Measurements from ENCODE around the gene SPATA25.
A peak's percentile ranks its signal among the peaks of the same experiment; 100 is the strongest.
"Not testable (repeated sequence)": the region's sequence is repeated elsewhere in the genome, so short reads cannot be mapped to it uniquely, and the experiment has no call there.

The SPATA25 gene

DNA sequence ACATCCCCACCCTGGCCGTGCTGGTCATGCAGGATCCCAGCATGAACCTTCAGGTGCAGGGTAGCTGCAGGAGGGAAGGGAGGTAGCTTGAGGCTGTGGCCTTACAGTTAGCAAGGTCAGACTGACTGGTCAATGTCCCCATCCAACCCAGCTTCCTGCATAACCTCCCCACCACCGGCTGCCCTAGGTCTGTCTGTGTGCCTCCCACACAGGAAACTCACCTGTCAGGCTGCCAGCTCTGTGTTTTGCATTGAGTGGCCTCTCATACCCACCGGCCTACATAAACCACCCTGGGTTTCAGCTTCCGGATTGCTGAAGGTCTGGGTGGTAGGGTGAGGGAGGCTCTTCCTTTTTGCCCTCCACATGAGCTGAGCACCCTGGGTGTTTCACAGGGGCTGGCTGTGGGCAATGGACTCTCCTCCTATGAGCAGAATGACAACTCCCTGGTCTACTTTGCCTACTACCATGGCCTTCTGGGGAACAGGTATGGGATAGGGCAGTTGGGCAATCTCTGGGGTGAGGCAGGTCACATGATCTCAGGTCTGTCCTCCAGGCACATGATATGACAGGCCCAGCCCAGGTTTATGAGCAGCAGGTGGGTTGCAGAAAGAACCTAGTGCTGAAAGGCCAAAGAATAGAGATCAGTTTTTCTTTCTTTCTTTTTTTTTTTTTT is 5.5 kb upstream of the SPATA25 start:
- DNase-seq: no peak

DNA sequence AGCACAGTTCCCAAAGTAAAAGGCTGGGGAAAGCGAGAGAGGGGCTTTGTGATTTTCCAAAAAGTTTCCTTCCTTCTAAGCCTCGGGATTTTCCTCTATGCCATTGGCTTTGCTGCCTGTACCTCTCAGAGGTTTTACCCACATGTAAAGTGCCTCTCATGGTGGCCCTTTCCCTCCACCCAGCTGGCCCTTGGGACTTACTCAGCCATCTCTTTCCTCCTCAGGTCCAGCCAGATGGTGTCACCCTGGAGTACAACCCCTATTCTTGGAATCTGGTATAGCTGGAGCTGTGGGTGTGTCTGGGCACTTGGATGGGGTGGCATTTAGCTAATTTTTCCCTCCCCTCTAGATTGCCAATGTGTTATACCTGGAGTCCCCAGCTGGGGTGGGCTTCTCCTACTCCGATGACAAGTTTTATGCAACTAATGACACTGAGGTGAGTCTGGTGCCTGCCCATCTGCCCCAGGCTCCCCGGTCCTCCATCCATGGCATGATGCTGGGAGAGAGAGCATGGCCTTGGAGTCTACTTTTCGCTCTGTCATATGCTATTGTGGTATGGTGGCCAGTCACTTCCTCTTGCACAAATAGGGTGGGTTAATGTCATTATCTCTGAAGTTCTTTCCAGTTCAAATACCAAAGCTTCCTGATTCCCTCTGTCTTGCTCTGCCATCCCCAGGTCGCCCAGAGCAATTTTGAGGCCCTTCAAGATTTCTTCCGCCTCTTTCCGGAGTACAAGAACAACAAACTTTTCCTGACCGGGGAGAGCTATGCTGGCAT is 4.8 kb upstream of the SPATA25 start:
- no peak for DNase-seq

- peak; percentile 81 to 86 for DNase-seq
Measured at GRCh38 chr20:45890985-45891983, 3.9 kb upstream of the SPATA25 start, which contains the start of the genes CTSA and NEURL2. CTSA (plus strand) TSS chr20:45891335; CDS start chr20:45891569, 234 bp downstream. NEURL2 (minus strand) TSS chr20:45891208; CDS start chr20:45890991, 217 bp downstream.

- peak in 1 of 2 donors; percentile 49 for DNase-seq
Measured at GRCh38 chr20:45890077-45890984, 2.9 kb upstream of the SPATA25 start.

DNA sequence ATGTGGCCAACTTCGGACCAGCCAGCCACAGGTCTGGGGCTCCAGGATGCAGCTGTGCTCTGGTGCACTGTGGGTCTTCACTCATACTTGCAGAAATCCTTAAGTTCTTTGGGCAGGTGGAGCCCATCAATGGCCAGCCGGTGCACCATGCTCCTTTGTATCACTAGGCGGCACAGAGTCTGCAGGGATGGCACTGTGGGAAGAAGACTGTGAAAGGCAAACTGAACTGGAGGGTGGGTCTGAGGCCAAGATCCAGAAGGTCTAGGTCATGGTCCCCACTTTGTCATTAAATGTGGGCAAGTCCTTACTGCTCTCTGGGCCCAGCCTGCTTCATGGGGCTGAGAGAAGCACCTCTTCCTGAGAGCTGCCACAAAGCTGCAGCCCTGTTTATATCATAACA is 1.3 kb upstream of the SPATA25 start:
- DNase-seq: no peak

GRCh38 chr20:45886590-45887345 is 654 bp downstream of the SPATA25 start:
- DNase-seq: no peak

GRCh38 chr20:45883100-45883469 is 4.3 kb downstream of the SPATA25 start:
- DNase-seq: no peak

- no peak for DNase-seq
Measured at GRCh38 chr20:45882469-45883099, 4.8 kb downstream of the SPATA25 start.

GRCh38 chr20:45880988-45881788 is 6.2 kb downstream of the SPATA25 start, which contains the start of gene ZSWIM1:
ZSWIM1 (plus strand) TSS chr20:45881227; CDS start chr20:45882593, 1,366 bp downstream.
- peak; percentile 96 to 98 for DNase-seq

DNA sequence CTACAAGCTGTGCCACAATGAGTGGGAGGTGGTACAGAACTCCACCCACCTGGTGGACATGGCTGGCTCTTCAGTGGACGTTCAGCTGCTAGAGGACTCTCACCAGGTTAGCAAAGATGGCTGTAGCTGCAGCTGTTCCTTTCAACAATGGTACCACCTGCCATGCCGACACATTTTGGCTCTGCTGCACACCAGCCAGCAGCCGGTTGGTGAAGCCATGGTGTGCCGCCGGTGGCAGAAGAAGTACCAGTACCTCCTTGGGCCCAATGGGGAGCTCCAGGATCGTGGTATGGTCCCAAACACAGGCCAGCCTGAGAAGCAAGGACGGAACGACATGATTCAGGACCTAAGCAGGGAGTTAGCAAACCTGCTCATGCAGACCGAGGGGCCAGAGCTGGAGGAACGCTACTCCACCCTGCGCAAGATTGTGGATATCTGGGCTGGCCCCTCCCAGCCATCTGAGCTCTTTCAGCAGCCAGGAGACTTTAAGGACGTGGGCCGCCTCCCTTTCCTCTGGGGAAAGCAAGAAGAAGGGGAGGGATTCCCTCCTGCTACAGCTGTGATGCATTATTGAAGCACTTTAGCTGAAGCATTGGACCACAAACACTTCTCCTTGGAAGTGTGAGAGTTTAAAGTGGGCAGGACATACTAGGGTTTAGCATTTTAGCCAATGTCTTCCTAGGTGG is 9.2 kb downstream of the SPATA25 start:
- DNase-seq: no peak

DNA sequence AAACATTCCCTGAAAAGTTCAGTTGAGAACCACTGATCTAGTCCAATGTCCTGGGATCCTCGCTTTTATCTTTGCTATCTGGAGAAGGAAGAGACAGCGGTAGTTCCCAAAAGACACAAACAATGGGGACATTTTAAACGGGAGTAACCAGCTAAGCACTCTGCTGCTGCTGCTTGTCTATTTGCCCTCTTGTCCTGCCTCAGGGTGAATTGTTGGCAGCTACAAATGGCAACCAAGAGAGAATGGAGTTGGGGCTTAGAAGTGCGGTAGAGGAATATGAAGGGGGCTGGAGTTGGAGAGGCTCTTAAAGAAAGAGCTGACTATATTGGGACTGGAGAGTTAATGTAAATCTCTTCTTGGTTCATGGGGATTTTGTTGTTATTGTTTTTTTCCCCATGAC is 12.8 kb downstream of the SPATA25 start:
- DNase-seq: no peak

- not testable (repeated sequence) for DNase-seq
Measured at GRCh38 chr20:45874104-45874481, 13.3 kb downstream of the SPATA25 start.

GRCh38 chr20:45873409-45874103 is 13.9 kb downstream of the SPATA25 start:
- DNase-seq: no peak

DNA sequence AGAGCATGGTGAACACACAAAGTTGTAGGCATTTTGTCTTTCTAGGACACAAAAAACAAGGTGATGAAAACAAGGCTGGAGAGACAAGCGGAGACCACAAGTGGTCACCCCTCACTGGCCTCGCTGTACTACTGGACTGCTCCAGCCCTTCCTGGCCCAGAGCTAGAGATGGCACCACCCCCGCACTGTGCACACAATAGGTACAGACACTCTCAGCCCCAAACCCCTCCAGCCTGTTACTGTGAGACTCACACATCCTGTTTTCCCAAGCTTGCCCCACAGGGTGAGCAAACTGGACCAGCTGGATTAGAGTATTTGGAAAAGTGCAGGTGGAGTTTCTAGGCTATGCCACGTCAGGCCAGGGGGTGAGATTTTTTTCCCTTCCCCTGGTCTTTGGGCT is 14.8 kb downstream of the SPATA25 start:
- DNase-seq: no peak

DNA sequence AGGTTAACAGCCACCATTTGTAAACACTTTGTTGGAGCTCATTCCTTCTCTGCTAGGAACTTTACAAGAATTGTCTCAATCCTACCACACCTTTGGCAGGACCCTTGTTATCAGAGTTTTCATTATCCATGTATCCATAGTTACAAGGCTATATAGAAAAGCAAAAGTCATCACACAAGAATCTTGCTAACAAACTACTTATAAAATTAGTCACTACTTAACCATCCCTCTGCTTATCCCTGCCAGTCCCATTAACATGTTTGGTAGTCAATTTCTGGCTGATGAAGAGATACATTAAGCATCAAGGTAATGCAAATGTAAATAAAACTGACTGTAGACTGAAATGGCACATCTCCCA is 19.6 kb downstream of the SPATA25 start:
- no peak for DNase-seq

DNA sequence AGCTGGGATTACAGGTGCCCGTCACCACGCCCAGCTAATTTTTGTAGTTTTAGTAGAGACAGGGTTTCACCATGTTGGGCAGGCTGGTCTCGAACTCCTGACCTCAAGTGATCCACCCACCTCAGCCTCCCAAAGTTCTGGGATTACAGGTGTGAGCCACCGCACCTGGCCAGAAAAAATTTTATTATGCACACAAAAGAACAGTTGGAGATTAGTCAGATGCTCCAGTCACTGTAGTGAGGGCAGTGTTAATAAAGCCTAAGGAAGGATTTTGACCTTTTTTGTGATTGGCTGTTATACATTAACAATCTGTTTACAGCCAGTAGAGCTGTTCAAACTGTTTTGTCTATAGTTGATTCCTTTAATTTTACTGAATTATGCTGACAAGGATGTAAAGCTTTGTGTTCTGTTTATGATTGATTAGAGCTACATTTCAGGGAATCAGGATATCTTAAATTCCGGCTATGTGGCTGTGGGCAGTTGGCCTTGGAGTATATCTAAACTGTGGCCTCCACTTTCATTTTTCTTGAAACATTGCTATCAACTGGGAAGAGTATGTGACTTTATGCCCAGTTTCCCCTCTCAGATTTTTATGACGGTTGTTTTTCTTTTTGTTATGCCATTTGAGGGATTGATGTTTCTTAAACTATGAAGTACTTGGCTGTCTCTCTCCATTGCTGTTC is 20.1 kb downstream of the SPATA25 start:
- DNase-seq: no peak

DNA sequence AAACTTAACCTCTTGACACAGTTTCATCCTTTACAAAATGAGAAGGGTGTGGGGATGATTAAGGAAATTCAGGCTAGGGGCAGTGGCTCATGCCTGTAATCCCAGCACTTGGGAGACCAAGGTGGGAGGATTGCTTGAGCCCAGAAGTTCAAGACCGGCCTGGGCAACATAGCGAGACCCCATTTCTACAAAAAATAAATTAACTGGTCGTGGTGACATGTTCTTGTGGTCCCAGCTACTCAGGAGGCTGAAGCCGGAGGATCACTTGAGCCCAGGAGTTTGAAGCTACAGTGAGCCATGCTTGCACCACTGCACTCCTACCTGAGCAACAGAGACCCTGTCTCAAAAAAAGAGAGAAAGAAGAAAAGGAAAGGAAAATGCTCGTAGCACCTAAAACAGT is 21.0 kb downstream of the SPATA25 start:
- no peak for DNase-seq
